ENCODE data around the gene MCIDAS.
A peak's percentile ranks its signal among the peaks of the same experiment; 100 is the strongest.

MCIDAS gene

DNA sequence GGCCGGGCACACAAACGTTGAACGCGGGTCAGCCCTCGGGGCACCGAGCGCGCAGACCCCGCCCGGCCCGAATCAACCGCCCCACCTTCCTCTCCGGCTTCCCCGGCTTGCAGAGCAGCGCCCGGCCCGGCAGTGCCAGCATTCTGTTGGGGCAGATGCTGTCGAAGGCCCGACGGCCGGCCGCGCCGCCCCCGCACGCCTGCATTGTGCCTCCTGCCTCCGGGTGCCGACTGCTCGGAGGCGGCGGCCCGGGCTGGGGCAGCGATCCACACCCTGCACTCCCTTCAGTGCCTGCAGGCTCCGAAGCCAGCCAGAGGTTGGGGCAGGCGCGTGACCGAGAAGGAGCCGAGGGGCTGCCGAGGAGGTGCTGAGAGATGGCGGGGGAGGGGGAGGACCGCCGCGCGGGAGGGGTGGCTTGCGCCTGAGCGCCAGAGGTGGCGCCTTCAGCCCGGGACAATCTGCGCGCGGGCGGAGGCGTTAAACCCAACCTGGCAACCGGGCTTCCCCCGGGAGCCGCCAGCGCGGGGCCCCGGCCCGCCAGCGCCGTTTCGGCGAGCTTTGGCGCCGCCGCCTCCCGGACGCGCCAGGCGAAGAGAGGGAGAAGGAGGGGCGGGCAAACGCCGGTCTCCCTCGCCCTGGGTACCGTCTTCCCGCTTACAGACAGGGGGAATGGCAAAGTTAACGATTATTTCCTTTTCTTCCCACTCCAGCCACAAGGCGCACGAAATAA lies at the start of gene MCIDAS:
TSS of gene MCIDAS (minus strand) at position 382 of the 730 bp plus-strand sequence. CDS start at position 205, 177 bp downstream.
- DNase-seq = peak; percentile 81

DNA sequence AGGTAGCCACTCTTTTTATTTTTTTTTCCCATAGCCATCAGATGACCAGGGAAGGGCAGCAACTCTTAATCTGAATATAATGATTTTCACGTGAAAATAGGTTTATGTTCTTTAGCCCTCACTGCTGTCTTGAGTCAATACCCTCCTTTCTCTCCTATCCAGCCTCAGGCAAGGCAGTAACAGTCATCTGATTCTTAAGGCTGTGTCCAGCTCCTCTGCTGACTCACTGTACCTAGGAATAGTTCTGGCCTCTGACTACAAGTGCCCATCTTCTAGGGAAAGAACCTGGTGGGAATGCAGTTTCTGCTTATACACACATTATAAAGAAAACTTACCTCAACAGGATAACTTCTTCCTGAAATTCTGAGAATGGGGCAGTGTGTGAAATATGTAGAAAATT lies 49.7 kb upstream of the MCIDAS start:
- no peak for DNase-seq

GRCh38 chr5:55258339-55258738 lies 31.2 kb upstream of the MCIDAS start:
- DNase-seq = no peak

- no peak for DNase-seq
These were observed 27.7 kb upstream of the MCIDAS start for GRCh38 chr5:55254802-55255201.

GRCh38 chr5:55250064-55250463 lies 22.9 kb upstream of the MCIDAS start:
- no peak for DNase-seq

DNA sequence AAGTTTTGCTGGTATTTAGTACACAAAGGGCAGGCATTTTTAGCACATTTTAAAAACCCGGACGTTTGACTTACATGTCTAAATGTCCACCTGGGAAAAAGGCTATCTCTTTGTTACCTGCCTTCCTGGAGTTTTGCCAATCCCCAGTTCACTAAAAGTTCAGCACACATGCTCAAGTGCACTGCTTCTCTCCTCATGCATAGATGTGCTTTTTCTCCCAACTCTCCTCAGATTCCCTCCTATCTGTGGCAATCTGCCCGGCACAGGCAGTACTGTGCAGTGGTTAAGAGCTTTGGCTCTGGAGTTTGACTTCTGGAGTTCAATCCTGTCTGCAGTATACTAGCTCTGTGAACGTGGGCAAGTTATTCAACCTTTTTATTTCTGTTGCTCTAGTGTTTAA lies 14.6 kb upstream of the MCIDAS start:
- no peak for DNase-seq

DNA sequence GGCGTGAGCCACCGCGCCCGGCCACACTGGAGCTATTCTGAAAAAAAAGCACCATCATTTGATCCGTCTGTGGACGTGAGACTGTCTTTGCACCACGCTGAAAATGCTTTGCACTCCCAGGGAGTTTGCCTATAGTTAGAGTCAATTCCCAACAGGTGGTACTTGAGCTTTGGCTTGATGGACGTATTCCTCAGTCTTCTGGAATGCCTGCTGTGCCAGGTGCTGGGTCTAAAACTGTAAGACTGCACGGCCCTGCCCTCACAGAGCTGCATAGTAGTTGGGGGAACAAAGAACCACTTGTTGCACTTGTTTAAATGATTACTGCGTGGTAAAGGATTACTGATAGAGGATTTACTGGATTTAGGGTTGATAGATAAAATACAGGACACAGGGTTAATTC lies 9.7 kb upstream of the MCIDAS start:
- DNase-seq = no peak

- peak; percentile 34 for DNase-seq
These were observed 7.1 kb upstream of the MCIDAS start for GRCh38 chr5:55234121-55234700.

DNA sequence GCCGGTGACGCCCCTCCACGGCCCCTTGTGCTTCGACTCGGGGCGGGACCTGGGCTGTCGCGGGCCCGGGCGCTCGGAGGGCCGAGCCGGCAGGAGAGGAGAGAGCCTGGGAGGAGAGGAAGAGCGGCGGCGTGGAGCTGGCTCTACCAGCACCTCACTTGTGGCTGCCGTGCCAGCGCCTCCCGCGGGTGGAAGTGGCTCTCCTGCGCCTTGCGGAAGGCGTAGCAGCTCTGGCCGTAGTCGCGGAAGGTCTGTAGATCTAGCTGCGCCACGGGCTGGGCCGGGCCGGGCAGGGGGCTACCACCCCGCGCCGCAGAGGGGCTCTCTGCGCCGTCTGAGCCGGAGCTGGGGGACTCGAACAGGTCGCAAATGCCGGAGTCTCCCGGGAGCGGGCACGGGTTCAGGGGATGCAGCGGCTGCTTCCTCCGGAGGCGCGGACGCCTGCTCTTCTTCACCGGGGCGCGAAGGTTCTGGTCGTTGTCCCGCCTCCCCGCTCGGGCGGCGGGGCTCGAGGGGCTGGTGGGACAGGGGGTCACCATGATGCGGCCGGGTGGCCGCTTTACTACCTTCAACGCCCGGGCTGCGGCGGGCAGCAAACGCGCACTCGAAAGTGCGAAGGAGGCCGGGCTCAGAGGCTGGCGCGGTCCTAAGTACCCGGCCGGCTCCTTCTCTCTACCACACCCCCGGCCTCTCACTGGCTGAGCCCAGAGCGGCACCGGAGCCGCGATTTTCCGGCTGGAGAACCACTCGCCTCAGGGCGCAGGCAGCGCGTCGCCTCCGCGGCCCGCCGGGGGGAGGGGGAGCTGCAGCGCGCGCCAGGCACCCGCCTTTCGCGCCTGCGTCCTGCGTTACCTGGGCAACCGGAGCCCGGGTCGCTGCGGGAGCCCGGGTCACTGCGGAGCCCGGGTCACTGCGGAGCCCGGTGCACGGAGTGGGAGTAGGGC lies 6.1 kb upstream of the MCIDAS start, which contains the start of gene CCNO:
TSS of gene CCNO (minus strand) at position 624 of the 944 bp plus-strand sequence. CDS start at position 539, 85 bp downstream.
- peak; percentile 83 for DNase-seq

- peak; percentile 15 for DNase-seq
These were observed 5.3 kb upstream of the MCIDAS start for GRCh38 chr5:55232271-55232984.

DNA sequence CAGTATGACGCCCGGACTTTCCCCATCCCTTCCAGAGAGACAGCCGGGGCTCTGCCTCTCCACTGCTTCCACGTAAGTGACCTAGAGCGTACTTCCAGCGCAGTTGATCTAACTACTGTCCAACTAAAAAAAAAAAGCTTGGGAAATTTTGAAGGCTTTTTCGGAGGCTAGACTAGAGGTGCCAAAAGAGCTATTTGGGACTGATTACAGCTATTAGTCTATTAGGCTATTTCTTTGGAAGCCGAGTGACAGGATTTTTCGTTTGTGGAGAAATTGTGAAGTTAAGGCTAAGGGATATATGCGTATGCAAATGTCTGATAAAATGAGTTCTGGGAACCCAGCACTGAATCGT lies 4.8 kb upstream of the MCIDAS start:
- DNase-seq = no peak

- DNase-seq = peak; percentile 27
These were observed 4.2 kb upstream of the MCIDAS start for GRCh38 chr5:55231029-55231918.

- no peak for DNase-seq
These were observed 3.0 kb upstream of the MCIDAS start for GRCh38 chr5:55230086-55230629.

GRCh38 chr5:55227664-55228430 lies 732 bp upstream of the MCIDAS start:
- no peak for DNase-seq

GRCh38 chr5:55226027-55226933 lies 835 bp downstream of the MCIDAS start:
- peak; percentile 86 for DNase-seq

DNA sequence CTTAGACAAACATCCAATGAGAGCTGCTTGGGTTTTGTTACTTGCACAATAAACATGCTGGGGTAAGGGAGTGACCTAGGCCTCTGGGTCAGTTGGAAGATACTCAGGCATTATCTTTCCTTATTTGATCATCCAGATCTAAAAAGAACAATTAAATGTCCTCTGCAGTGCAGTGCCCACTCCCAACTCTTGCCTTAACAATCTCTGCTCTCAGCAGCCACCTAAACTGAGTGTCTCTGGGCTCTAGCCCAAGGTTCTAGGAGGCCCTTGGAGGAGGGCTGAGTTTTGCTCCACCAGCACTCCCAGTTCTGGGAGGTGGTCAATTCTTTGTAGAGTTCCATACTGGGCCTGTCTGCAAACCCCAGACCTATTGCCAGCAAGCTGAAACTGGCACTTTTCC lies 1.8 kb downstream of the MCIDAS start:
- no peak for DNase-seq

DNA sequence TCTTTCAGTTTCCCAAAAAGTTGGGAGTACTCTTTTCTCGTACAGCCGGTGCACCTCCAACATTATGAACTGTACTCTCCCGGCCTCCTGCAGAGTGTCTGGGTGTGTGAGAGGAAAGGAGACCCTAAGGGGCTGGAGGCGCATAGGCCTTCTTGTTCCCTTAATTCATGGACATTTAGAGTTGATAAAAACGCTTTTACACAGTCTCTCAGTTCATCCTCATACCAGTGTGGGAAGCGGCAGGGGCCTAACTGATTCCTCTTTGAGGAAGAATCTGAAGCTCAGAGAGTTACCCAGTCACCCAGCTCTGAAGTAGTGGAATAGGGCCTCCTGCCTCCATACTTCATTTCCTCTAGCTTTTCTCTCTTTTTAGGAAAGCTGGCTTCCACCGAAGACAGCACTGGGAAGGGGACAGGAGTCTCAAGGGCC lies 3.3 kb downstream of the MCIDAS start:
- DNase-seq = no peak

- peak; percentile 42 for DNase-seq
These were observed 3.9 kb downstream of the MCIDAS start for GRCh38 chr5:55222985-55223811.

Measured in stimulated activated CD4-positive, alpha-beta T cell treated with anti-CD3 and anti-CD28 coated beads, Interleukin-15, amount 100 ng/mL, for 24 hours (primary cell).